SU-DHL-6 (cell line): Measurements from ENCODE around the gene PSME3IP1.

Experiments
- H2AFZ ChIP-seq: fragments of 200-600 bp; sonication (generic); 2 replicates; pipeline ENCODE4 v1.6.1; 2014; ENCODE audit warnings: low read depth, mild to moderate bottlenecking, moderate library complexity, mixed read lengths, antibody characterized with exemption, low read length; ENCODE audit not compliant: severe bottlenecking
- H3F3A ChIP-seq: fragments of 200-600 bp; shearing (Covaris generic); 2 replicates; pipeline ENCODE4 v1.6.0; 2016; ENCODE audit warnings: antibody characterized with exemption, mild to moderate bottlenecking; ENCODE audit not compliant: insufficient read depth
- H3K27ac ChIP-seq: fragments of 200-600 bp; sonication (generic); 2 replicates; pipeline ENCODE4 v1.5.1; 2016; ENCODE audit warnings: low read depth, mild to moderate bottlenecking, low read length, moderate library complexity, mixed read lengths
- H3K27me3 ChIP-seq: fragments of 200-600 bp; sonication (generic), shearing (Covaris generic); 2 replicates; pipeline ENCODE4 v1.6.0; 2014; ENCODE audit warnings: mild to moderate bottlenecking, low read length
- H3K36me3 ChIP-seq: fragments of 200-600 bp; sonication (generic); 2 replicates; pipeline ENCODE4 v1.6.1; 2014; ENCODE audit warnings: mild to moderate bottlenecking, low read length, mixed read lengths
- H3K4me2 ChIP-seq: fragments of 300-600, 200-600 bp; shearing (Covaris generic), sonication (generic); 2 replicates; pipeline ENCODE4 v1.6.0; 2014; ENCODE audit warnings: low read length, low read depth, mild to moderate bottlenecking; ENCODE audit not compliant: poor library complexity, severe bottlenecking
- H3K4me3 ChIP-seq: fragments of 200-600 bp; sonication (generic); 2 replicates; pipeline ENCODE4 v1.5.1; 2014; ENCODE audit warnings: antibody characterized with exemption, low read length, mild to moderate bottlenecking, mixed read lengths; ENCODE audit not compliant: insufficient read depth, poor library complexity, severe bottlenecking
- H3K79me2 ChIP-seq: fragments of 200-600 bp; sonication (generic); 2 replicates; pipeline ENCODE4 v1.6.1; 2014; ENCODE audit warnings: mild to moderate bottlenecking, low read length, moderate library complexity; ENCODE audit not compliant: insufficient read depth
- H3K9ac ChIP-seq: fragments of 200-600 bp; sonication (generic); 2 replicates; pipeline ENCODE4 v1.7.0; 2014; ENCODE audit warnings: mild to moderate bottlenecking, low read length
- H3K9me2 ChIP-seq: fragments of 200-600 bp; sonication (generic); replicated peaks from 2 replicates; pipeline ENCODE4 v1.6.1; 2014; ENCODE audit warnings: low read length; ENCODE audit not compliant: insufficient read depth
- H3K9me3 ChIP-seq: fragments of 200-600 bp; sonication (generic); 2 replicates; pipeline ENCODE4 v1.6.1; 2014; ENCODE audit warnings: low read length, mixed read lengths; ENCODE audit not compliant: insufficient read depth
- H4K20me1 ChIP-seq: fragments of 200-600 bp; sonication (generic); 2 replicates; pipeline ENCODE4 v1.6.1; 2014; ENCODE audit warnings: low read depth, mild to moderate bottlenecking, antibody characterized with exemption, low read length, moderate library complexity, mixed read lengths
- EZH2phosphoT487 ChIP-seq: fragments of 200-600 bp; sonication (generic), shearing (Covaris generic); conservative IDR thresholded peaks from 2 replicates; pipeline ENCODE4 v1.6.1; 2018; ENCODE audit warnings: mild to moderate bottlenecking, antibody characterized with exemption, low read length, moderate library complexity, mixed read lengths
- TF ChIP-seq, protein P1 (sequence below): fragments of 200-600 bp; sonication (generic); IDR thresholded peaks from one replicate; pipeline ENCODE4 v1.5.1; 2017; ENCODE audit warnings: antibody characterized with exemption, mild to moderate bottlenecking, low read length, moderate library complexity; ENCODE audit not compliant: insufficient read depth, poor library complexity, severe bottlenecking

Gene PSME3IP1

DNA sequence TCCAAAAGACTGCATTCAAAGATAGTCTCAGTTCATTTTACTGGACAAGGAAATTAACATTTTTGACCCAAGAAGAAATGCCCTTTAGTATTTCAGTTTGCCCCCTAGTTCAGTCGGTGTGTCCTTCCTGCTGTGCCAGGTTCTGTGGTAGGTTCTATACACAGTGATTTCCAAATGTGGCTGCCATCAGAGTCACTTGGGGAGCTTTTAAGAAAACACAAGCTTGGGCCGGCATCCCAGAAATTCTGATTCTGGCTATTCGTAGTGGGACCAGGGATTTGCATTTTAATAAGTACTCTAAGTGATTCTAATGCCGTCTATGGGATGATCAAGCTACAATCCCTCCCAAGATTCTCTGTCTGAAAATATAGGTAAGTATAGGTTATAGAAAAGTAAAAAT lies 10.4 kb upstream of the PSME3IP1 start:
- H3K36me3 ChIP-seq, result no peaks in the 10 kb centered on the region
- H3K27ac ChIP-seq, result no peak overlapping the region
- H3K27me3 ChIP-seq, result no peaks in the 10 kb centered on the region
- no peak overlapping the region for H3K4me2 ChIP-seq
- H3K4me3 ChIP-seq, result no peak overlapping the region
- peaks cover 38% of the 10 kb centered on the region for H3K79me2 ChIP-seq
- no peak overlapping the region for H3K9ac ChIP-seq
- H3K9me2 ChIP-seq, result no peaks in the 10 kb centered on the region
- H3F3A ChIP-seq, result no peaks in the 10 kb centered on the region
- no peak overlapping the region for H2AFZ ChIP-seq
- H3K9me3 ChIP-seq, result no peaks in the 10 kb centered on the region
- peaks cover 5% of the 10 kb centered on the region; the same call in 1 of the 2 replicates for H4K20me1 ChIP-seq
- TF ChIP-seq, protein P1, sequence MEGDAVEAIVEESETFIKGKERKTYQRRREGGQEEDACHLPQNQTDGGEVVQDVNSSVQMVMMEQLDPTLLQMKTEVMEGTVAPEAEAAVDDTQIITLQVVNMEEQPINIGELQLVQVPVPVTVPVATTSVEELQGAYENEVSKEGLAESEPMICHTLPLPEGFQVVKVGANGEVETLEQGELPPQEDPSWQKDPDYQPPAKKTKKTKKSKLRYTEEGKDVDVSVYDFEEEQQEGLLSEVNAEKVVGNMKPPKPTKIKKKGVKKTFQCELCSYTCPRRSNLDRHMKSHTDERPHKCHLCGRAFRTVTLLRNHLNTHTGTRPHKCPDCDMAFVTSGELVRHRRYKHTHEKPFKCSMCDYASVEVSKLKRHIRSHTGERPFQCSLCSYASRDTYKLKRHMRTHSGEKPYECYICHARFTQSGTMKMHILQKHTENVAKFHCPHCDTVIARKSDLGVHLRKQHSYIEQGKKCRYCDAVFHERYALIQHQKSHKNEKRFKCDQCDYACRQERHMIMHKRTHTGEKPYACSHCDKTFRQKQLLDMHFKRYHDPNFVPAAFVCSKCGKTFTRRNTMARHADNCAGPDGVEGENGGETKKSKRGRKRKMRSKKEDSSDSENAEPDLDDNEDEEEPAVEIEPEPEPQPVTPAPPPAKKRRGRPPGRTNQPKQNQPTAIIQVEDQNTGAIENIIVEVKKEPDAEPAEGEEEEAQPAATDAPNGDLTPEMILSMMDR, result no peak
- TF ChIP-seq EZH2phosphoT487, result no peak

DNA sequence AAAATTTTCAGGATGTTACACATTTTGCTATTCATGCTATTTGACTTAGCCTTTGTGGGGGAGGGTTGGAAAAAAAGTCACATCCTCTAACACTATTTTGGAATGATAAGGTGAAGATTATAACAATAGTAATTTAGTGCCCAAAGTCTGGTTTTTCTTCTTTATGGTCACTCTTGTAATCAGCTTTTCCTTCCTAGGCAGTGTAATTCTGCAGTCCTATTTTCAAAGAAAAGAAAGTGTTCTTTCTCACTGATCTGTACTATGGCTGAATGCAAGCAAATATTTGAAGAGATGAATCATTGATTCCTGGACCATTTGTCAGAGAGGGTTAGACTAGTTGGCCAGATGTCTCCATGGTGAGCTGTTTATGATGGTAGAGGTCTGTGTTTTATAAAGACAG lies 8.7 kb upstream of the PSME3IP1 start:
- Histone ChIP-seq H3K9me3 (no peaks in the 10 kb centered on the region), H2AFZ (no peak overlapping the region), H3K4me2 (no peak overlapping the region), H3F3A (no peaks in the 10 kb centered on the region), H3K9me2 (no peaks in the 10 kb centered on the region), H4K20me1 (peaks cover 5% of the 10 kb centered on the region; the same call in 1 of the 2 replicates), H3K27ac (no peak overlapping the region), H3K27me3 (no peaks in the 10 kb centered on the region), H3K79me2 (peaks cover 55% of the 10 kb centered on the region), H3K36me3 (no peaks in the 10 kb centered on the region), H3K4me3 (no peak overlapping the region), H3K9ac (no peak overlapping the region)
- TF ChIP-seq, protein P1, result no peak
- TF ChIP-seq EZH2phosphoT487, result no peak

DNA sequence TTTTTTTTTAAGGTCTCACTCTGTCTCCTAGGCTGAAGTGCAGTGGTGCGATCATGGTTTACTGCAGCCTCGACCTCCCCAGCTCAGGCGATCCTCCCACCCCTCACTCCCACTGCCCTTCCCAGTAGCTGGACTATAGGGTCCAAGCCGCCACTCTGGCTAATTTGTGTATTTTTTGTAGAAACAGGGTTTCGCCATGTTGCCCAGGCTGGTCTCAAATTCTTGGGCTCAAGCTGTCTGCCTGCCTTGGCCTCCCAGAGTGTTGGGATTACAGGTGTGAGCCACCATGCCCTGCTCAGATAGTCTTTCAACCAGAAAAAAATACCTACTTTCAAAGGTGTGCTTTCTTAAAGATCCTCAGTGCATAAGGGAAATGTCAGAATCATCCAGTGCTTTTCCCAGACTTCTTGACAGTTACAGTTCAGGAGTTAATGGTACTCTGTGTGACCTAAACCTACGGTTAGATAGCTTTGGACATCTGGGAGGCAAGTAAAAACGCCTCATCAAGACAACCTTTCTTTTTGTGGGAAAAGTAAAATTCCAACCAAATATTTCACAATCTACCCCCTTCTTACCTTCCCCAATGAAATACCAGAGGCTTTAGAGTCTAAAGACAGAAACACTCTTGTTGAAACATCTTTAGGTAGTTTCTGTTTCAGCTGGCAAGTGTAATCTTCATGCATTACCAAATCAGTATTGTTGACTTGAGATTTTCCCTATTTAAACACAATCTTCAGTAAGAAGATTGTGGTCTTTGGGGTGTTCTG lies 7.1 kb upstream of the PSME3IP1 start:
- no peak overlapping the region for H3K4me2 ChIP-seq
- no peak overlapping the region for H3K9ac ChIP-seq
- H3K9me2 ChIP-seq, result no peaks in the 10 kb centered on the region
- TF ChIP-seq EZH2phosphoT487, result no peak
- TF ChIP-seq, protein P1, result no peak
- no peaks in the 10 kb centered on the region for H3K27me3 ChIP-seq
- H3K27ac ChIP-seq, result no peak overlapping the region
- H2AFZ ChIP-seq, result no peak overlapping the region
- no peak overlapping the region for H3K4me3 ChIP-seq
- H4K20me1 ChIP-seq, result peaks cover 5% of the 10 kb centered on the region; the same call in 1 of the 2 replicates
- H3K79me2 ChIP-seq, result peaks cover 66% of the 10 kb centered on the region
- H3K36me3 ChIP-seq, result no peaks in the 10 kb centered on the region
- no peaks in the 10 kb centered on the region for H3K9me3 ChIP-seq
- H3F3A ChIP-seq, result no peaks in the 10 kb centered on the region
